Effector CD4-positive, alpha-beta T cell (primary cell): ENCODE data around the gene POLR3A.
"Not testable (repeated sequence)": the region's sequence is repeated elsewhere in the genome, so short reads cannot be mapped to it uniquely, and the experiment has no call there.

Experiments used
- DNase-seq: peaks from one replicate; pipeline ENCODE4 v3.0.0-alpha.2; 2020

Gene POLR3A

GRCh38 chr10:78019264-78019663, 10.1 kb downstream of the POLR3A start:
- no peak for DNase-seq

GRCh38 chr10:78017856-78018255, 11.5 kb downstream of the POLR3A start:
- DNase-seq: no peak

- no peak for DNase-seq
Measured at GRCh38 chr10:78015546-78015945, 13.8 kb downstream of the POLR3A start.

- DNase-seq: no peak
Measured at GRCh38 chr10:78013564-78013963, 15.8 kb downstream of the POLR3A start.

- no peak for DNase-seq
Measured at GRCh38 chr10:78011065-78011464, 18.2 kb downstream of the POLR3A start.

- no peak for DNase-seq
Measured at GRCh38 chr10:78010278-78010677, 19.0 kb downstream of the POLR3A start.

- DNase-seq: no peak
Measured at GRCh38 chr10:78009662-78010061, 19.7 kb downstream of the POLR3A start.

- no peak for DNase-seq
Measured at GRCh38 chr10:78007172-78007571, 22.1 kb downstream of the POLR3A start.

GRCh38 chr10:78004215-78005026, 24.9 kb downstream of the POLR3A start:
- no peak for DNase-seq

- DNase-seq: no peak
Measured at GRCh38 chr10:78002541-78003288, 26.6 kb downstream of the POLR3A start.

- DNase-seq: no peak
Measured at GRCh38 chr10:78000956-78001472, 28.3 kb downstream of the POLR3A start.

GRCh38 chr10:78000206-78000605, 29.1 kb downstream of the POLR3A start:
- DNase-seq: no peak

GRCh38 chr10:77998780-77999179, 30.5 kb downstream of the POLR3A start:
- not testable (repeated sequence) for DNase-seq

GRCh38 chr10:77993620-77994019, 35.7 kb downstream of the POLR3A start:
- no peak for DNase-seq

- no peak for DNase-seq
Measured at GRCh38 chr10:77989081-77989724, 40.1 kb downstream of the POLR3A start.

- no peak for DNase-seq
Measured at GRCh38 chr10:77987671-77988255, 41.6 kb downstream of the POLR3A start.

GRCh38 chr10:77984986-77985385, 44.3 kb downstream of the POLR3A start:
- DNase-seq: no peak

- no peak for DNase-seq
Measured at GRCh38 chr10:77983384-77984341, 45.7 kb downstream of the POLR3A start.

- DNase-seq: no peak
Measured at GRCh38 chr10:77981281-77981680, 48.0 kb downstream of the POLR3A start.

GRCh38 chr10:77979221-77979620, 50.1 kb downstream of the POLR3A start:
- no peak for DNase-seq

- no peak for DNase-seq
Measured at GRCh38 chr10:77978360-77978759, 51.0 kb downstream of the POLR3A start.

GRCh38 chr10:77977934-77978333, 51.4 kb downstream of the POLR3A start:
- DNase-seq: no peak
